Muscle layer of duodenum (tissue), 2 donors: ENCODE data around the gene APBB1.

Experiments
- H3K27ac ChIP-seq: one replicate; pipeline ENCODE4 v1.7.0; 2013; ENCODE audit warnings: mild to moderate bottlenecking, low read length
- H3K27me3 ChIP-seq: one replicate; pipeline ENCODE4 v1.7.0; 2013; ENCODE audit warnings: low read depth, mild to moderate bottlenecking, control low read depth, low read length
- H3K36me3 ChIP-seq, 2 donors: one replicate each; pipeline ENCODE4 v1.7.0; 2013; ENCODE audit warnings: low read length in 2 of 2, control low read depth in 1 of 2, mild to moderate bottlenecking in 1 of 2; ENCODE audit not compliant: insufficient read depth in 2 of 2, control insufficient read depth in 1 of 2
- H3K4me1 ChIP-seq, 2 donors: one replicate each; pipeline ENCODE4 v1.7.0; 2013; ENCODE audit warnings: low read length in 2 of 2, mild to moderate bottlenecking in 2 of 2, control low read depth in 1 of 2, moderate library complexity in 1 of 2; ENCODE audit not compliant: insufficient read depth in 2 of 2, control insufficient read depth in 1 of 2
- H3K4me3 ChIP-seq, 2 donors: one replicate each; pipeline ENCODE4 v1.7.0; 2013; ENCODE audit warnings: low read length in 2 of 2, low read depth in 1 of 2, mild to moderate bottlenecking in 1 of 2
- H3K9me3 ChIP-seq, 2 donors: one replicate each; pipeline ENCODE4 v1.7.0; 2013; ENCODE audit warnings: low read length in 2 of 2, control low read depth in 1 of 2, mild to moderate bottlenecking in 1 of 2; ENCODE audit not compliant: control insufficient read depth in 1 of 2
- donor health status: healthy.

Gene APBB1

GRCh38 chr11:6360183-6360582 is 58.7 kb downstream of the APBB1 start:
- H3K27ac ChIP-seq: no peak overlapping the region

GRCh38 chr11:6357222-6357621 is 61.7 kb downstream of the APBB1 start:
- Histone ChIP-seq H3K4me3 (no peak overlapping the region), H3K27me3 (no peaks in the 10 kb centered on the region), H3K27ac (peak overlapping the region; percentile 45), H3K36me3 (no peaks in the 10 kb centered on the region), H3K4me1 (peaks cover 0 to 12% of the 10 kb centered on the region in 2 donors), H3K9me3 (no peaks in the 10 kb centered on the region)

More at GRCh38 chr11:6360183-6360582, 58.7 kb downstream of the APBB1 start:
- Histone ChIP-seq H3K4me1 (peaks cover 0 to 12% of the 10 kb centered on the region in 2 donors), H3K27me3 (no peaks in the 10 kb centered on the region), H3K36me3 (no peaks in the 10 kb centered on the region), H3K9me3 (no peaks in the 10 kb centered on the region), H3K4me3 (no peak overlapping the region)

GRCh38 chr11:6356503-6357055 is 62.3 kb downstream of the APBB1 start:
- peaks cover 0 to 12% of the 10 kb centered on the region in 2 donors for H3K4me1 ChIP-seq

GRCh38 chr11:6354651-6355485 is 64.0 kb downstream of the APBB1 start:
- no peak overlapping the region for H3K27ac ChIP-seq
- no peak overlapping the region for H3K4me3 ChIP-seq
- no peaks in the 10 kb centered on the region for H3K9me3 ChIP-seq
- H3K27me3 ChIP-seq: no peaks in the 10 kb centered on the region
- H3K36me3 ChIP-seq: no peaks in the 10 kb centered on the region
- peaks cover 0 to 12% of the 10 kb centered on the region in 2 donors for H3K4me1 ChIP-seq

More at GRCh38 chr11:6356503-6357055, 62.3 kb downstream of the APBB1 start:
- Histone ChIP-seq H3K27ac (no peak overlapping the region), H3K27me3 (no peaks in the 10 kb centered on the region), H3K4me3 (no peak overlapping the region), H3K36me3 (no peaks in the 10 kb centered on the region), H3K9me3 (no peaks in the 10 kb centered on the region)

GRCh38 chr11:6353367-6353987 is 65.4 kb downstream of the APBB1 start:
- H3K9me3 ChIP-seq: no peaks in the 10 kb centered on the region
- no peak overlapping the region for H3K4me3 ChIP-seq
- H3K27me3 ChIP-seq: no peaks in the 10 kb centered on the region
- no peak overlapping the region for H3K27ac ChIP-seq
- H3K36me3 ChIP-seq: no peaks in the 10 kb centered on the region
- H3K4me1 ChIP-seq: peaks cover 0 to 12% of the 10 kb centered on the region in 2 donors

- H3K27me3 ChIP-seq: no peaks in the 10 kb centered on the region
- H3K27ac ChIP-seq: no peak overlapping the region
Measured at GRCh38 chr11:6351782-6352382, 67.0 kb downstream of the APBB1 start.

GRCh38 chr11:6350486-6350885 is 68.4 kb downstream of the APBB1 start:
- Histone ChIP-seq H3K27ac (no peak overlapping the region), H3K36me3 (peaks cover 0 to 3% of the 10 kb centered on the region in 2 donors), H3K4me1 (no peaks in the 10 kb centered on the region), H3K4me3 (no peak overlapping the region), H3K27me3 (no peaks in the 10 kb centered on the region), H3K9me3 (no peaks in the 10 kb centered on the region)

More at GRCh38 chr11:6351782-6352382, 67.0 kb downstream of the APBB1 start:
- Histone ChIP-seq H3K9me3 (no peaks in the 10 kb centered on the region), H3K4me3 (no peak overlapping the region), H3K36me3 (no peaks in the 10 kb centered on the region), H3K4me1 (peaks cover 0 to 5% of the 10 kb centered on the region in 2 donors)

- no peak overlapping the region for H3K27ac ChIP-seq
- H3K36me3 ChIP-seq: peaks cover 0 to 6% of the 10 kb centered on the region in 2 donors
- H3K4me3 ChIP-seq: no peak overlapping the region
- no peaks in the 10 kb centered on the region for H3K27me3 ChIP-seq
- no peaks in the 10 kb centered on the region for H3K4me1 ChIP-seq
- H3K9me3 ChIP-seq: no peaks in the 10 kb centered on the region
Measured at GRCh38 chr11:6350043-6350442, 68.9 kb downstream of the APBB1 start.

GRCh38 chr11:6345366-6345765 is 73.5 kb downstream of the APBB1 start:
- Histone ChIP-seq H3K9me3 (no peaks in the 10 kb centered on the region), H3K36me3 (peaks cover 0 to 6% of the 10 kb centered on the region in 2 donors), H3K4me1 (no peaks in the 10 kb centered on the region), H3K27me3 (no peaks in the 10 kb centered on the region), H3K27ac (no peak overlapping the region), H3K4me3 (no peak overlapping the region)
